IMR-90 (cell line): ENCODE results near the gene GCDH. TPM values are rescaled to one million over a fixed set of nuclear protein-coding genes. Genes with fewer than 3 reads are reported as not detected.

Source experiments
- ATAC-seq: fragments of 200-7000 bp; cut with Tn5 transposase; 2 replicates; pipeline ENCODE4 v1.9.1; 2020; ENCODE audit warnings: low read depth, mild to moderate bottlenecking, moderate library complexity
- BruUV-seq: library from RNA; stranded (reverse); fragments of 400-500 nt; replicated peaks from 2 replicates; lab custom pipeline; 2021; lab: Mats Ljungman, UMichigan
- CTCF ChIA-PET: fragments of 300-600 bp; formaldehyde crosslinking; extraction: SDS; loops from one replicate; lab custom pipeline; 2021; ENCODE audit warnings: antibody characterized with exemption; lab: Yijun Ruan, JAX
- POLR2A ChIA-PET: fragments of 300-600 bp; sonication (Branson Sonifier 250); formaldehyde crosslinking; loops from one replicate; lab custom pipeline; 2022; ENCODE audit warnings: antibody characterized with exemption; ENCODE audit not compliant: unreplicated experiment; lab: Charles Lee
- DNase-seq: peaks from one replicate; pipeline ENCODE4 v3.0.0; 2013
- H2AFZ ChIP-seq: replicated peaks from 2 replicates; pipeline ENCODE3; 2013; ENCODE audit warnings: low read length, mild to moderate bottlenecking; ENCODE audit not compliant: poor library complexity
- H2AK5ac ChIP-seq: 2 replicates; pipeline ENCODE4 v1.6.1; 2013; ENCODE audit warnings: low read depth, low read length, inconsistent platforms
- H2AK9ac ChIP-seq: replicated peaks from 2 replicates; pipeline ENCODE3; 2013; ENCODE audit warnings: mild to moderate bottlenecking, low read depth, low read length, moderate library complexity; ENCODE audit not compliant: poor library complexity
- H2BK120ac ChIP-seq: 2 replicates; pipeline ENCODE4 v1.6.1; 2013; ENCODE audit warnings: low read depth, low read length, inconsistent platforms
- H2BK15ac ChIP-seq: 3 replicates; pipeline ENCODE4 v1.6.1; 2013; ENCODE audit warnings: low read depth, low read length, inconsistent platforms
- H2BK20ac ChIP-seq: 2 replicates; pipeline ENCODE4 v1.6.1; 2013; ENCODE audit warnings: low read depth, mild to moderate bottlenecking, inconsistent platforms, low read length, moderate library complexity
- H2BK5ac ChIP-seq: 2 replicates; pipeline ENCODE4 v1.6.1; 2013; ENCODE audit warnings: mild to moderate bottlenecking, low read depth, low read length, inconsistent platforms; ENCODE audit not compliant: poor library complexity, severe bottlenecking
- H3K14ac ChIP-seq: replicated peaks from 2 replicates; pipeline ENCODE4 v1.6.1; 2013; ENCODE audit warnings: low read depth, low read length, inconsistent platforms
- H3K18ac ChIP-seq: 2 replicates; pipeline ENCODE4 v1.6.1; 2013; ENCODE audit warnings: low read depth, low read length, control low read depth
- H3K23ac ChIP-seq: 2 replicates; pipeline ENCODE4 v1.6.1; 2013; ENCODE audit warnings: low read depth, low read length, inconsistent platforms
- H3K27ac ChIP-seq: 2 replicates; pipeline ENCODE4 v1.5.1; 2013; ENCODE audit warnings: mild to moderate bottlenecking, control low read depth, low read length; ENCODE audit not compliant: insufficient read depth
- H3K27me3 ChIP-seq: 2 replicates; pipeline ENCODE4 v1.6.1; 2013; ENCODE audit warnings: low read length; ENCODE audit not compliant: control insufficient read depth, insufficient read depth
- H3K36me3 ChIP-seq: 2 replicates; pipeline ENCODE4 v1.6.1; 2013; ENCODE audit warnings: low read length, mixed read lengths; ENCODE audit not compliant: control insufficient read depth, insufficient read depth
- H3K4ac ChIP-seq: 2 replicates; pipeline ENCODE4 v1.6.1; 2013; ENCODE audit warnings: low read depth, low read length, inconsistent platforms
- H3K4me1 ChIP-seq: 2 replicates; pipeline ENCODE4 v1.6.1; 2013; ENCODE audit warnings: low read length, mixed read lengths; ENCODE audit not compliant: control insufficient read depth, insufficient read depth
- H3K4me2 ChIP-seq: 2 replicates; pipeline ENCODE4 v1.6.1; 2013; ENCODE audit warnings: low read depth, mild to moderate bottlenecking, control low read depth, low read length, moderate library complexity
- H3K4me3 ChIP-seq: 2 replicates; pipeline ENCODE4 v1.5.1; 2013; ENCODE audit warnings: low read depth, mild to moderate bottlenecking, control low read depth, low read length, moderate library complexity; ENCODE audit not compliant: insufficient read depth
- H3K56ac ChIP-seq: 2 replicates; pipeline ENCODE4 v1.6.1; 2013; ENCODE audit warnings: low read length, inconsistent platforms; ENCODE audit not compliant: insufficient read depth; ENCODE audit errors: extremely low read depth
- H3K79me1 ChIP-seq, 2 experiments: 2 replicates each; pipeline ENCODE4 v1.6.1; 2013; ENCODE audit warnings: low read length in 2 of 2, inconsistent platforms in 1 of 2, low read depth in 1 of 2
- H3K9ac ChIP-seq: 2 replicates; pipeline ENCODE4 v1.6.1; 2013; ENCODE audit warnings: low read depth, low read length, control low read depth
- H3K9me1 ChIP-seq: 2 replicates; pipeline ENCODE4 v1.6.1; 2013; ENCODE audit warnings: low read length, inconsistent platforms; ENCODE audit not compliant: insufficient read depth
- H3K9me3 ChIP-seq: 2 replicates; pipeline ENCODE4 v1.6.1; 2013; ENCODE audit warnings: low read length; ENCODE audit not compliant: control insufficient read depth, insufficient read depth
- H4K20me1 ChIP-seq: 2 replicates; pipeline ENCODE4 v1.6.1; 2013; ENCODE audit warnings: low read length, inconsistent platforms; ENCODE audit not compliant: insufficient read depth
- H4K5ac ChIP-seq: 2 replicates; pipeline ENCODE4 v1.6.1; 2013; ENCODE audit warnings: mild to moderate bottlenecking, low read depth, low read length, control low read depth
- H4K8ac ChIP-seq, 2 experiments: 2 replicates each; pipeline ENCODE4 v1.6.1; 2013; ENCODE audit warnings: low read depth in 2 of 2, low read length in 2 of 2, control low read depth in 1 of 2, inconsistent platforms in 1 of 2
- H4K91ac ChIP-seq: 2 replicates; pipeline ENCODE4 v1.6.1; 2013; ENCODE audit warnings: low read depth, low read length, inconsistent platforms; ENCODE audit not compliant: insufficient read depth
- BHLHE40 ChIP-seq: fragments of 150-350 bp; IDR thresholded peaks from 2 replicates; pipeline ENCODE4 v1.6.1; 2016; ENCODE audit warnings: mild to moderate bottlenecking, low read depth, low read length
- CEBPB ChIP-seq: IDR thresholded peaks from 2 replicates; pipeline ENCODE4 v1.6.1; 2012; ENCODE audit warnings: low read depth, low read length, improper control_type of control experiment
- CHD1 ChIP-seq: IDR thresholded peaks from 2 replicates; pipeline ENCODE4 v1.6.1; 2012; ENCODE audit warnings: low read depth, low read length, improper control_type of control experiment
- FOS ChIP-seq: fragments of 150-350 bp; IDR thresholded peaks from 2 replicates; pipeline ENCODE4 v1.6.1; 2016; ENCODE audit warnings: low read depth, low read length
- MAFK ChIP-seq: IDR thresholded peaks from 2 replicates; pipeline ENCODE4 v1.6.1; 2012; ENCODE audit warnings: low read depth, low read length, improper control_type of control experiment
- MAZ ChIP-seq: IDR thresholded peaks from 2 replicates; pipeline ENCODE4 v1.6.1; 2012; ENCODE audit warnings: low read depth, mild to moderate bottlenecking, low read length, improper control_type of control experiment, moderate library complexity, borderline replicate concordance
- MXI1 ChIP-seq: IDR thresholded peaks from 2 replicates; pipeline ENCODE4 v1.6.1; 2012; ENCODE audit warnings: low read depth, mild to moderate bottlenecking, low read length, moderate library complexity, borderline replicate concordance
- NFE2L2 ChIP-seq: fragments of 150-350 bp; IDR thresholded peaks from 2 replicates; pipeline ENCODE4 v1.6.1; 2016; ENCODE audit warnings: low read depth, mild to moderate bottlenecking, low read length
- POLR2A ChIP-seq: IDR thresholded peaks from 2 replicates; pipeline ENCODE4 v1.6.1; 2012; ENCODE audit warnings: mild to moderate bottlenecking, low read depth, low read length
- RAD21 ChIP-seq: IDR thresholded peaks from 2 replicates; pipeline ENCODE4 v1.6.1; 2012; ENCODE audit warnings: low read length, improper control_type of control experiment
- RCOR1 ChIP-seq: IDR thresholded peaks from 2 replicates; pipeline ENCODE4 v1.6.1; 2012; ENCODE audit warnings: mild to moderate bottlenecking, low read length, improper control_type of control experiment; ENCODE audit not compliant: insufficient replicate concordance
- RFX5 ChIP-seq: IDR thresholded peaks from 2 replicates; pipeline ENCODE4 v1.8.0; 2012; ENCODE audit warnings: low read depth, mild to moderate bottlenecking, low read length, moderate library complexity
- SMC3 ChIP-seq: fragments of 150-350 bp; IDR thresholded peaks from 2 replicates; pipeline ENCODE4 v1.6.1; 2016; ENCODE audit warnings: low read depth, mild to moderate bottlenecking, antibody characterized with exemption, low read length, moderate library complexity
- WGBS, 2 experiments: methylation state at CpG; one replicate each; pipeline versions ENCODE4 v1.1.5 to v1.1.7; 2013; ENCODE audit warnings: missing lambda C conversion rate in 2 of 2; ENCODE audit not compliant: insufficient read length in 1 of 2; ENCODE audit errors: extremely low coverage in 2 of 2; 5-methylcytosine and 5-hydroxymethylcytosine counted together
- dilution Hi-C: fragments of 300-500 bp; cut with HindIII; formaldehyde crosslinking; loops from one replicate; pipeline ENCODE4 v1.14.3; 2018; ENCODE audit warnings: low sequenced_read_pairs; ENCODE audit not compliant: unreplicated experiment
- in situ Hi-C: fragments of 300-500 bp; cut with MboI; formaldehyde crosslinking; loops from 3 replicates; pipeline ENCODE4 v1.14.3; 2019; ENCODE audit warnings: low sequenced_read_pairs, inconsistent platforms, mixed read lengths
- intact Hi-C: fragments of 100-400 bp; cut with micrococcal nuclease; formaldehyde crosslinking; loops from 2 replicates; pipeline ENCODE4 v1.10.0; 2022
- polyA plus RNA-seq, 3 experiments: library from polyadenylated mRNA; depleted of rRNA; stranded (reverse); fragments of >200 nt; gene quantifications; 2 replicates each; pipeline ENCODE4 v1.2.3, GENCODE V29; 2012; ENCODE audit warnings: low replicate concordance in 1 of 3
- total RNA-seq: library from RNA; depleted of rRNA; stranded (reverse); fragments of >200 nt; gene quantifications from 2 replicates; pipeline ENCODE4 v1.2.3, GENCODE V29; 2012
- TF ChIP-seq, protein P1 (sequence below): fragments of 150-350 bp; IDR thresholded peaks from 2 replicates; pipeline ENCODE4 v1.6.1; 2017; ENCODE audit warnings: mild to moderate bottlenecking, antibody characterized with exemption, low read length, low read depth
- TF ChIP-seq, protein P2 (sequence below): conservative IDR thresholded peaks from 2 replicates; pipeline ENCODE4 v1.5.1; 2012; ENCODE audit warnings: mild to moderate bottlenecking, low read depth, low read length, improper control_type of control experiment
- TF ChIP-seq, protein P3 (sequence below): fragments of 150-350 bp; IDR thresholded peaks from 2 replicates; pipeline ENCODE4 v1.6.1; 2016; ENCODE audit warnings: low read depth, mild to moderate bottlenecking, low read length, moderate library complexity, borderline replicate concordance

GCDH gene
- total and polyA plus RNA-seq, 2 of the 4 experiments (the other 2 are of a cell fraction), result 27.7 to 41.6 TPM

DNA sequence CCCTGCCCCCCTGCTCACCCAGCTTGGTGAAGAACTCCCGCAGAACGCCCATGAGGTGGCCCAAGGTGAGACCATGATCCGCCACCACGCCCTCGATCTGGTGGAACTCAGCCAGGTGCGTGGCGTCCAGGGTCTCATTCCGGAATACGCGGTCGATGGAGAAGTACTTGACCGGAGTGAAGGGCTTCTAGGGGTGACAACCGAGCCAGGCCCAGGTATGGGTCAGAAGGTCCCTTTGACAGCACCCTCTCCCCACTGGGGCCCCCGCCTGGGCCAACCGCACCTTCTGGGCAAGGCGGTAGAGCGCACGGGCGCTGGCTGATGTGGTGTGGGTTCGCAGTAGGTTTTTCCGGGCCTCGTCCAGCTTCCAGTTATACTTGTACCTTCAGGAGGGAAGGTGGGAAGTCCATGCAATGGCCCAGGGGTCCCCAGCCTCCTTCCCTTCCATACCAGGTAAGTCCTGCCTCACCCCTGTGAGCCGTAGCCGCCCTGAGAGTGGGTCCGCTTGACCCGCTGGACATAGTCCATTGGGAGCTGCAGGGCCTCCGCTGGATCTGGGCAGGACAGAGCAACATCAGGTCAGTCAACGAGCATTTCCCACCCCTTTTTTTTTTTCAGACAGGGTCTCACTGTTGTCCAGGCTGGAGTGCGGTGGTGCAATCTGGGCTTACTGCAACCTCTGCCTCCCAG is 33.8 kb downstream of the GCDH start:
- Histone ChIP-seq H3K79me1 (peaks cover 3 to 25% of the 10 kb centered on the region in 2 experiments; a peak in 3 of 4 replicates), H2AK9ac (peak overlapping the region; percentile 28), H4K5ac (no peak overlapping the region), H3K36me3 (peaks cover 54% of the 10 kb centered on the region), H2BK20ac (no peak overlapping the region), H2BK120ac (no peak overlapping the region), H3K9ac (no peak overlapping the region), H3K18ac (no peak overlapping the region), H3K4me3 (no peak overlapping the region), H3K4me2 (no peak overlapping the region), H3K14ac (no peak overlapping the region), H3K4ac (no peak overlapping the region), H2BK5ac (no peak overlapping the region), H4K91ac (no peak overlapping the region), H3K9me1 (no peaks in the 10 kb centered on the region; the same call in 1 of the 2 replicates), H3K27ac (no peak overlapping the region), H3K4me1 (no peaks in the 10 kb centered on the region), H2AFZ (no peak overlapping the region), H4K20me1 (no peaks in the 10 kb centered on the region; the same call in 1 of the 2 replicates), H2AK5ac (no peak overlapping the region), H3K23ac (no peak overlapping the region), H3K9me3 (no peaks in the 10 kb centered on the region), H3K56ac (no peak overlapping the region), H3K27me3 (no peaks in the 10 kb centered on the region), H4K8ac (no peak overlapping the region), H2BK15ac (no peak overlapping the region)
- dilution Hi-C loops (no loop called here), intact Hi-C loops (no loop called here), in situ Hi-C loops (no loop called here)
- DNase-seq, result no peak
- no TSS peak for BruUV-seq
- POLR2A ChIA-PET, result no interaction called here
- TF ChIP-seq RFX5, result no peak
- no peak for TF ChIP-seq FOS
- TF ChIP-seq MXI1, result no peak
- no peak for TF ChIP-seq POLR2A
- TF ChIP-seq, protein P1, sequence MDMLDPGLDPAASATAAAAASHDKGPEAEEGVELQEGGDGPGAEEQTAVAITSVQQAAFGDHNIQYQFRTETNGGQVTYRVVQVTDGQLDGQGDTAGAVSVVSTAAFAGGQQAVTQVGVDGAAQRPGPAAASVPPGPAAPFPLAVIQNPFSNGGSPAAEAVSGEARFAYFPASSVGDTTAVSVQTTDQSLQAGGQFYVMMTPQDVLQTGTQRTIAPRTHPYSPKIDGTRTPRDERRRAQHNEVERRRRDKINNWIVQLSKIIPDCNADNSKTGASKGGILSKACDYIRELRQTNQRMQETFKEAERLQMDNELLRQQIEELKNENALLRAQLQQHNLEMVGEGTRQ, result no peak
- no peak for TF ChIP-seq MAFK
- TF ChIP-seq, protein P2, sequence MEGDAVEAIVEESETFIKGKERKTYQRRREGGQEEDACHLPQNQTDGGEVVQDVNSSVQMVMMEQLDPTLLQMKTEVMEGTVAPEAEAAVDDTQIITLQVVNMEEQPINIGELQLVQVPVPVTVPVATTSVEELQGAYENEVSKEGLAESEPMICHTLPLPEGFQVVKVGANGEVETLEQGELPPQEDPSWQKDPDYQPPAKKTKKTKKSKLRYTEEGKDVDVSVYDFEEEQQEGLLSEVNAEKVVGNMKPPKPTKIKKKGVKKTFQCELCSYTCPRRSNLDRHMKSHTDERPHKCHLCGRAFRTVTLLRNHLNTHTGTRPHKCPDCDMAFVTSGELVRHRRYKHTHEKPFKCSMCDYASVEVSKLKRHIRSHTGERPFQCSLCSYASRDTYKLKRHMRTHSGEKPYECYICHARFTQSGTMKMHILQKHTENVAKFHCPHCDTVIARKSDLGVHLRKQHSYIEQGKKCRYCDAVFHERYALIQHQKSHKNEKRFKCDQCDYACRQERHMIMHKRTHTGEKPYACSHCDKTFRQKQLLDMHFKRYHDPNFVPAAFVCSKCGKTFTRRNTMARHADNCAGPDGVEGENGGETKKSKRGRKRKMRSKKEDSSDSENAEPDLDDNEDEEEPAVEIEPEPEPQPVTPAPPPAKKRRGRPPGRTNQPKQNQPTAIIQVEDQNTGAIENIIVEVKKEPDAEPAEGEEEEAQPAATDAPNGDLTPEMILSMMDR, result no peak
- no peak for TF ChIP-seq RCOR1
- no peak for TF ChIP-seq RAD21
- no peak for TF ChIP-seq CEBPB
- no peak for TF ChIP-seq NFE2L2
- TF ChIP-seq CHD1, result no peak
- TF ChIP-seq MAZ, result no peak
- no peak for TF ChIP-seq SMC3
- TF ChIP-seq BHLHE40, result no peak
- TF ChIP-seq, protein P3, sequence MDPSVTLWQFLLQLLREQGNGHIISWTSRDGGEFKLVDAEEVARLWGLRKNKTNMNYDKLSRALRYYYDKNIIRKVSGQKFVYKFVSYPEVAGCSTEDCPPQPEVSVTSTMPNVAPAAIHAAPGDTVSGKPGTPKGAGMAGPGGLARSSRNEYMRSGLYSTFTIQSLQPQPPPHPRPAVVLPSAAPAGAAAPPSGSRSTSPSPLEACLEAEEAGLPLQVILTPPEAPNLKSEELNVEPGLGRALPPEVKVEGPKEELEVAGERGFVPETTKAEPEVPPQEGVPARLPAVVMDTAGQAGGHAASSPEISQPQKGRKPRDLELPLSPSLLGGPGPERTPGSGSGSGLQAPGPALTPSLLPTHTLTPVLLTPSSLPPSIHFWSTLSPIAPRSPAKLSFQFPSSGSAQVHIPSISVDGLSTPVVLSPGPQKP, result no peak
- no peak for ATAC-seq
- CTCF ChIA-PET, result no interaction called here
- WGBS, 2 experiments, result 92% methylated on average over 6 of the region's 29 CpGs; no CpG with 5 or more reads in 1 of the 2 experiments
